ENCODE measurements around the gene JAK1.
"Not testable (repeated sequence)": the region's sequence is repeated elsewhere in the genome, so short reads cannot be mapped to it uniquely, and the experiment has no call there.

The JAK1 gene

GRCh38 chr1:64948216-64948615, 18.1 kb downstream of the JAK1 start:
- no peak for DNase-seq

GRCh38 chr1:64946916-64947315, 19.4 kb downstream of the JAK1 start:
- no peak for DNase-seq

- no peak for DNase-seq
Measured at GRCh38 chr1:64944913-64945312, 21.4 kb downstream of the JAK1 start.

GRCh38 chr1:64942675-64943074, 23.7 kb downstream of the JAK1 start:
- no peak for DNase-seq

GRCh38 chr1:64942118-64942517, 24.2 kb downstream of the JAK1 start:
- DNase-seq, result peak; percentile 46

GRCh38 chr1:64941461-64942117, 24.8 kb downstream of the JAK1 start:
- DNase-seq, result no peak

GRCh38 chr1:64940025-64940424, 26.3 kb downstream of the JAK1 start:
- DNase-seq, result no peak

GRCh38 chr1:64938991-64939390, 27.4 kb downstream of the JAK1 start:
- DNase-seq, result no peak

GRCh38 chr1:64936956-64937355, 29.4 kb downstream of the JAK1 start:
- DNase-seq, result no peak

- DNase-seq, result no peak
Measured at GRCh38 chr1:64935551-64936155, 30.7 kb downstream of the JAK1 start.

- DNase-seq, result no peak
Measured at GRCh38 chr1:64934878-64935275, 31.5 kb downstream of the JAK1 start.

GRCh38 chr1:64934115-64934877, 32.1 kb downstream of the JAK1 start:
- DNase-seq, result no peak

GRCh38 chr1:64933296-64934070, 32.9 kb downstream of the JAK1 start:
- no peak for DNase-seq

GRCh38 chr1:64932962-64933295, 33.4 kb downstream of the JAK1 start:
- no peak for DNase-seq

GRCh38 chr1:64930640-64931039, 35.7 kb downstream of the JAK1 start:
- not testable (repeated sequence) for DNase-seq

GRCh38 chr1:64929221-64929620, 37.1 kb downstream of the JAK1 start:
- DNase-seq, result no peak

GRCh38 chr1:64928325-64928724, 38.0 kb downstream of the JAK1 start:
- no peak for DNase-seq

- no peak for DNase-seq
Measured at GRCh38 chr1:64925594-64925993, 40.8 kb downstream of the JAK1 start.

GRCh38 chr1:64923294-64923718, 43.0 kb downstream of the JAK1 start:
- DNase-seq, result peak; percentile 40

GRCh38 chr1:64922336-64922735, 44.0 kb downstream of the JAK1 start:
- no peak for DNase-seq

- no peak for DNase-seq
Measured at GRCh38 chr1:64921771-64922170, 44.6 kb downstream of the JAK1 start.

GRCh38 chr1:64920941-64921589, 45.3 kb downstream of the JAK1 start:
- no peak for DNase-seq

GRCh38 chr1:64919120-64919519, 47.2 kb downstream of the JAK1 start:
- not testable (repeated sequence) for DNase-seq

Measured in NCI-H2029 treated with DMSO at 0.1 percent for 48 hours (cell line).